ENCODE results near the gene AFF2. TPM values are rescaled to one million over a fixed set of nuclear protein-coding genes. Genes with fewer than 3 reads are reported as not detected.

AFF2 gene
- total and polyA plus RNA-seq, 4 donors, result 1.2 to 13.0 (median 3.9) TPM

DNA sequence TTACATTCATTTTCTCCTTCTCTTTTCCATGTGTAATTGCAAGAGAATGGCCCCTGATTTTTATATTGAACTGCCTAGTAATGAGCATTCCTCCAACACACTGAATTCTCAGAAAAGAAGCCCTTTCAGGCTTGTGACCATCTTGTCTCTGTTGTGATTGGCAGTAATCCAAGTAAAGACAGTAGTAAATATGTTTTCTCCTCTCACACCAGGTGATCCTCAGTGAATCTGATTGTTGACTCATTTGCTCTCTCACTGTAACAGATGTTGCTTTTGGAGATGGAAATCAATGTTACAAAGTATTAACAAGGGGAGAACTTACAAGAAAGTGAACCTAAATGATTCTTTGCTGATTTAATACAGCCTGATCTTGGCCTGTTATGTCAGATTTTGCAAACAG, 271.0 kb downstream of the AFF2 start:
- Histone ChIP-seq H3K4me3 (no peak overlapping the region), H3K9ac (ENCODE audit: insufficient read depth in 1 of 2, low read length in 2 of 2) (no peak overlapping the region), H3K9me3 (ENCODE audit: control insufficient read depth in 4 of 4, insufficient read depth in 3 of 4, low read length in 3 of 4) (no peaks in the 10 kb centered on the region), H3K4me1 (ENCODE audit: control insufficient read depth in 5 of 5, insufficient read depth in 5 of 5, low read length in 5 of 5) (no peaks in the 10 kb centered on the region), H3K27ac (ENCODE audit: low read depth in 1 of 2, low read length in 1 of 2) (no peak overlapping the region), H3K27me3 (ENCODE audit: control insufficient read depth in 3 of 3, insufficient read depth in 3 of 3, low read length in 2 of 3) (no peaks in the 10 kb centered on the region), H3K36me3 (ENCODE audit: control insufficient read depth in 4 of 4, insufficient read depth in 4 of 4, low read length in 4 of 4) (no peaks in the 10 kb centered on the region)
- ATAC-seq (ENCODE audit: insufficient read depth, low FRiP score) (no peak), DNase-seq (no peak)
- no peak for TF ChIP-seq CTCF (IDR thresholded peaks at IDR 0.05; ENCODE audit: control extremely low read depth, extremely low read depth)

DNA sequence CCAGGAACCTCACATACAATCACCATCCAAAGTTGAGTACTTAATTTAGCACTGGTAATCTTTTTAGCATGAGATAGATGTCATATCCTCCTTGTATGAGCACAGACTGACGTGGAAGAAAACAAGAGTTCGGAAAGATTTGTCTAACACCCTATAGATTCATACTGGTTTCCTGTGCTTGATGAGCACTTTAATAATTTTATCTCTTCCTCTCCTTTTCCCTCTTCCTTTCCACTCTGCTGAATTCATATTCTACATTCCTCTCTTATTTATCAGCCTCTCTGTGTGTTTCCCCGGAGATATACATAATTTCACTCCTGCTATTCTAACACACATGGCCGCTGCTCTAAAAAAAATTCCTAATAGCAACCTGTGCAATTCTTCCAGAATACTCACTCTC, 273.9 kb downstream of the AFF2 start:
- no peak overlapping the region for H3K9ac ChIP-seq (ENCODE audit: insufficient read depth in 1 of 2, low read length in 2 of 2)
- H3K9me3 ChIP-seq (ENCODE audit: control insufficient read depth in 4 of 4, insufficient read depth in 3 of 4, low read length in 3 of 4), result no peaks in the 10 kb centered on the region
- H3K4me1 ChIP-seq (ENCODE audit: control insufficient read depth in 5 of 5, insufficient read depth in 5 of 5, low read length in 5 of 5), result no peaks in the 10 kb centered on the region
- WGBS, 2 donors, result 72 to 88% methylated on average over 4 of the region's 4 CpGs
- H3K27ac ChIP-seq (ENCODE audit: low read depth in 1 of 2, low read length in 1 of 2), result no peak overlapping the region
- H3K36me3 ChIP-seq (ENCODE audit: control insufficient read depth in 4 of 4, insufficient read depth in 4 of 4, low read length in 4 of 4), result no peaks in the 10 kb centered on the region
- ATAC-seq (ENCODE audit: insufficient read depth, low FRiP score), result no peak
- TF ChIP-seq CTCF (IDR thresholded peaks at IDR 0.05; ENCODE audit: control extremely low read depth, extremely low read depth), result no peak
- H3K27me3 ChIP-seq (ENCODE audit: control insufficient read depth in 3 of 3, insufficient read depth in 3 of 3, low read length in 2 of 3), result no peaks in the 10 kb centered on the region
- H3K4me3 ChIP-seq, result no peak overlapping the region
- no peak for DNase-seq

DNA sequence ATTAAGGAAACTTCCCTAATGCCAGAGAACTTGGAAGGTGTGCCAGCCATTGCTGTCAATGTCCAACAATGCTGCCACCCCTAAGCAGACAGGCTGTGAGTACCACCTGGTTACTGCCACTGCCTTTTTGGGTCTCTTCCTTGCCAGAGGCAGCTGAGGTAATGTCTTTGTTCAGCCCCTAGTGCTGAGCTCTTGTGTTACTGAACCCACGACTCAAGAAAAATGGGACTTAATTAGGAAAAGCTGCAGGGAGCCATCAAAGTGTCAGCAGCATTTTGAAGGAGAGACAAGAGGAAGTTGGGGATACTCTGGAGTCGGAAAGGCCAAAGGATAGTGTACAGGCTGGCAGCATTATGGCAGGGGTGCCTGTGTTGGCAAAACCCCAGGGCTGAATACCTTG, 283.7 kb downstream of the AFF2 start:
- no peak for ATAC-seq (ENCODE audit: insufficient read depth, low FRiP score)
- no peak for DNase-seq
- H3K27me3 ChIP-seq (ENCODE audit: control insufficient read depth in 3 of 3, insufficient read depth in 3 of 3, low read length in 2 of 3), result peaks cover 0 to 8% (median 4%) of the 10 kb centered on the region in 3 donors

More for the DNA sequence above, 283.7 kb downstream of the AFF2 start:
- H3K27ac ChIP-seq (ENCODE audit: low read depth in 1 of 2, low read length in 1 of 2), result no peak overlapping the region
- H3K4me1 ChIP-seq (ENCODE audit: control insufficient read depth in 5 of 5, insufficient read depth in 5 of 5, low read length in 5 of 5), result peaks cover 0 to 5% (median 0%) of the 10 kb centered on the region in 5 donors
- no peak overlapping the region for H3K9ac ChIP-seq (ENCODE audit: insufficient read depth in 1 of 2, low read length in 2 of 2)
- no peaks in the 10 kb centered on the region for H3K36me3 ChIP-seq (ENCODE audit: control insufficient read depth in 4 of 4, insufficient read depth in 4 of 4, low read length in 4 of 4)
- no peak overlapping the region for H3K4me3 ChIP-seq
- peaks cover 0 to 2% (median 0%) of the 10 kb centered on the region in 4 donors for H3K9me3 ChIP-seq (ENCODE audit: control insufficient read depth in 4 of 4, insufficient read depth in 3 of 4, low read length in 3 of 4)
- no peak for TF ChIP-seq CTCF (IDR thresholded peaks at IDR 0.05; ENCODE audit: control extremely low read depth, extremely low read depth)
- 72 to 82% methylated on average over 2 of the region's 2 CpGs for WGBS, 2 donors
